Measurements from ENCODE around the gene PLEKHG7. TPM values are rescaled to one million over a fixed set of nuclear protein-coding genes. Genes with fewer than 3 reads are reported as not detected.

The PLEKHG7 gene
- polyA plus RNA-seq, 1 experiment = 0.05 TPM

DNA sequence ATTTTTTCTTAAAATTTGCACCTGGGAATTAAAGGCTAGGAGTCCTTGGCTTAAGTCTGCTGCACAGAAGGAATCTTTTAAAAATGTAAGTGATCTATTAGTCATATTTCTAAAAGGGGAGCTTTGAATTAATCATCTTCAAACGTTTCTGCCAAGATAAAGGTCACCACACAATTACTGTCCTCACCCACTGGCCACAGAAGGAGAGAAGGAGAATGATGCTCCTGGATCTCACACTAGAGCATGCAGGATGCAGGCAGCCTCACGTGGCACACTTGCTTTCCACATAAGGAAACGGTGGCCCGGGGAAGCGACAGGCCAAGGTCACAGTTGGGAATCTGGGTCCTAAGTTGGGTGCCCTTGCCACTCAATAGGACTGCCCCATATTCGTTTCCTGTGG, 16.9 kb downstream of the PLEKHG7 start:
- DNase-seq (ENCODE audit: low read depth, low spot score) = no peak
- CTCF ChIA-PET = interaction anchor here (0.5 to 0.6 kb wide), 2 partner anchors 62 to 967 kb away, joined by 4 read pairs; no protein-coding TSS in a partner anchor
- Histone ChIP-seq H3K27ac (ENCODE audit: low read depth, low read length) (no peak overlapping the region), H3K4me3 (ENCODE audit: low read depth, low read length) (no peak overlapping the region), H3K27me3 (ENCODE audit: control insufficient read depth, insufficient read depth, low read length) (no peaks in the 10 kb centered on the region), H3K9me3 (ENCODE audit: control insufficient read depth, insufficient read depth, low read length) (peaks cover 2% of the 10 kb centered on the region; the same call in 1 of the 2 replicates)
- POLR2A ChIA-PET = no interaction called here
- TF ChIP-seq, protein P1, sequence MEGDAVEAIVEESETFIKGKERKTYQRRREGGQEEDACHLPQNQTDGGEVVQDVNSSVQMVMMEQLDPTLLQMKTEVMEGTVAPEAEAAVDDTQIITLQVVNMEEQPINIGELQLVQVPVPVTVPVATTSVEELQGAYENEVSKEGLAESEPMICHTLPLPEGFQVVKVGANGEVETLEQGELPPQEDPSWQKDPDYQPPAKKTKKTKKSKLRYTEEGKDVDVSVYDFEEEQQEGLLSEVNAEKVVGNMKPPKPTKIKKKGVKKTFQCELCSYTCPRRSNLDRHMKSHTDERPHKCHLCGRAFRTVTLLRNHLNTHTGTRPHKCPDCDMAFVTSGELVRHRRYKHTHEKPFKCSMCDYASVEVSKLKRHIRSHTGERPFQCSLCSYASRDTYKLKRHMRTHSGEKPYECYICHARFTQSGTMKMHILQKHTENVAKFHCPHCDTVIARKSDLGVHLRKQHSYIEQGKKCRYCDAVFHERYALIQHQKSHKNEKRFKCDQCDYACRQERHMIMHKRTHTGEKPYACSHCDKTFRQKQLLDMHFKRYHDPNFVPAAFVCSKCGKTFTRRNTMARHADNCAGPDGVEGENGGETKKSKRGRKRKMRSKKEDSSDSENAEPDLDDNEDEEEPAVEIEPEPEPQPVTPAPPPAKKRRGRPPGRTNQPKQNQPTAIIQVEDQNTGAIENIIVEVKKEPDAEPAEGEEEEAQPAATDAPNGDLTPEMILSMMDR (IDR thresholded peaks at IDR 0.05; ENCODE audit: low read depth, low read length) = no peak

GRCh38 chr12:92721130-92721529, 18.3 kb downstream of the PLEKHG7 start:
- H3K9me3 ChIP-seq (ENCODE audit: control insufficient read depth, insufficient read depth, low read length) = peaks cover 3% of the 10 kb centered on the region; the same call in 1 of the 2 replicates
- H3K4me3 ChIP-seq (ENCODE audit: low read depth, low read length) = no peak overlapping the region
- no peak overlapping the region for H3K27ac ChIP-seq (ENCODE audit: low read depth, low read length)
- POLR2A ChIA-PET = no interaction called here
- H3K27me3 ChIP-seq (ENCODE audit: control insufficient read depth, insufficient read depth, low read length) = no peaks in the 10 kb centered on the region
- TF ChIP-seq, protein P1 (IDR thresholded peaks at IDR 0.05; ENCODE audit: low read depth, low read length) = no peak
- DNase-seq (ENCODE audit: low read depth, low spot score) = no peak
- CTCF ChIA-PET = no interaction called here

GRCh38 chr12:92721656-92722055, 18.9 kb downstream of the PLEKHG7 start:
- Histone ChIP-seq H3K27me3 (ENCODE audit: control insufficient read depth, insufficient read depth, low read length) (no peaks in the 10 kb centered on the region), H3K9me3 (ENCODE audit: control insufficient read depth, insufficient read depth, low read length) (peaks cover 3% of the 10 kb centered on the region; the same call in 1 of the 2 replicates), H3K4me3 (ENCODE audit: low read depth, low read length) (no peak overlapping the region), H3K27ac (ENCODE audit: low read depth, low read length) (no peak overlapping the region)
- TF ChIP-seq, protein P1 (IDR thresholded peaks at IDR 0.05; ENCODE audit: low read depth, low read length) = no peak
- ChIA-PET POLR2A (no interaction called here), CTCF (no interaction called here)
- no peak for DNase-seq (ENCODE audit: low read depth, low spot score)

- CTCF ChIA-PET = no interaction called here
Measured at GRCh38 chr12:92722897-92723296, 20.1 kb downstream of the PLEKHG7 start.

DNA sequence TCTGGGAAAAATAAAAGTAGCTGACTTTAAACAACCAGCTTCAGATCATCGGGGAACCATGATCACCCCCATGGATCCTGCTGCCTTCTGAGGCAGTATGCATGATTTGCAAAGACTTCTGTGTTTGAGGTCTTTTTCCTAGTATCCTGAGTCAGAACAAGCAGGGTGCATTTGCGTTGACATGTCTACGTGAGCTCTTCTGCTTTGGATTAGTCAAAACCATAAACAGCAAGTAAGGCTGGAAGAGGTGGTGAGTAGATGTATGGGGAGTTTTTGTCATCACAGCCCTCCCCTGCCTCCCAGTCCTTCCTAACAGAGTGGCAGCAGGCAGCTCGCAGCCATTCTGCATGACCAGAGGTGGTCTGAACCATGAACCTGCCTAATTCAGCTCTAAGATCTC, 24.1 kb downstream of the PLEKHG7 start:
- ChIA-PET POLR2A (interaction anchor here (0.5 kb wide), 1 partner anchor 233 kb away, joined by 3 read pairs; no protein-coding TSS in a partner anchor), CTCF (no interaction called here)
- no peak for DNase-seq (ENCODE audit: low read depth, low spot score)
- Histone ChIP-seq H3K9me3 (ENCODE audit: control insufficient read depth, insufficient read depth, low read length) (peaks cover 3% of the 10 kb centered on the region; the same call in 1 of the 2 replicates), H3K4me3 (ENCODE audit: low read depth, low read length) (no peak overlapping the region), H3K27ac (ENCODE audit: low read depth, low read length) (no peak overlapping the region), H3K27me3 (ENCODE audit: control insufficient read depth, insufficient read depth, low read length) (no peaks in the 10 kb centered on the region)
- TF ChIP-seq, protein P1 (IDR thresholded peaks at IDR 0.05; ENCODE audit: low read depth, low read length) = no peak

More at GRCh38 chr12:92722897-92723296, 20.1 kb downstream of the PLEKHG7 start:
- DNase-seq (ENCODE audit: low read depth, low spot score) = no peak
- POLR2A ChIA-PET = no interaction called here
- peaks cover 3% of the 10 kb centered on the region; the same call in 1 of the 2 replicates for H3K9me3 ChIP-seq (ENCODE audit: control insufficient read depth, insufficient read depth, low read length)
- H3K4me3 ChIP-seq (ENCODE audit: low read depth, low read length) = no peak overlapping the region
- H3K27me3 ChIP-seq (ENCODE audit: control insufficient read depth, insufficient read depth, low read length) = no peaks in the 10 kb centered on the region
- H3K27ac ChIP-seq (ENCODE audit: low read depth, low read length) = no peak overlapping the region
- TF ChIP-seq, protein P1 (IDR thresholded peaks at IDR 0.05; ENCODE audit: low read depth, low read length) = no peak

Measured in AG04450 (cell line).